ENCODE data around the gene PRM1. TPM values are rescaled to one million over a fixed set of nuclear protein-coding genes. Genes with fewer than 3 reads are reported as not detected.

The PRM1 gene
- total and polyA plus RNA-seq, 8 donors = not detected

DNA sequence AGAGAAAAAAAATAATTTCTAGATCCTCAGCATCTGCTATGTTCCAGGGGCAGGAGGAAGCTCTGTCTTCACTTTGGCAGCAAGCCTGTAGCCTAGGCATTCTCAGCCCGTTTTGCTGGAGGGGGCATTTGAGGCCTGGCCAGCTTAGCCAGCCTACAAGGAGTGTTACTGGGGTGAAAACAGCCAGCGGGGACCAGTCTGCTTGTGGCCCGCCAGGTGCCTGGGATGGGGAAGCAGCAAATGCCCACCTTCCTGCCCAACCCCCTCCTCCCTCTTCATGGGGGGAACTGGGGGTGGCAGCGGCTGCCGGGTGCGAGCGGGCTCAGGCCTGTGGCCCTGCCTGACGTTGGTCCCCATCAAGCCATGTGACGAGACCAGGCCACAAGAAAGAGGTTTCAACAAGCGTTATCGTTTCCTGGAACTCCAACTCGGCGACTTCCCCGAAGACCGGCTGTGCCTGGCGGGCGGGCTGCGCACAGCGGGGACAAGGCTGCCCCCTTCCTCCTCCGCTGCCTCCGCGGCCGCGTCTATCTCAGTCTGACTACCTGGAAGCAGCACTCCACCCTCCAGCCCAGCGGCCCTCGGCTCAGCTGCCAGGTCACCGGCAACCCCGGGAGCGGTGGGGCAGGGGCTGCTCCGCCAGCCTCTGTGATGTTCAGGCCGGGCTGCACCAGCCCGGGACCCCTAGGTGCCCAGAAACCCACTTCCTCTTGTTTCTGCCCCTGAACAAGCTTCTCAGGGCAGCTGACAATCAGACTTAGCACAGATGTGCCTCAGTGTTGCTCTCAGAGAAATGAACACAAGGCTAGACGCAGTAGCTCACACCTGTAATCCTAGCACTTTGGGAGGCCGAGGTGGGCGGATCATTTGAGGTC is 48.0 kb downstream of the PRM1 start:
- TF ChIP-seq POLR2AphosphoS5 (IDR thresholded peaks at IDR 0.05) (peak in 2 of 3 donors; percentile 33 to 44), CTCF (IDR thresholded peaks at IDR 0.05) (no peak)
- 22 to 54% (median 37%) methylated on average over 25 to 35 of the region's 35 CpGs for WGBS, 5 donors
- Histone ChIP-seq H3K27ac (peak overlapping the region; percentile 67 to 77 (median 73)), H3K9me3 (no peaks in the 10 kb centered on the region), H3K27me3 (no peaks in the 10 kb centered on the region), H3K4me3 (no peak overlapping the region), H3K36me3 (no peaks in the 10 kb centered on the region), H3K4me1 (peaks cover 8 to 22% (median 10%) of the 10 kb centered on the region in 4 donors)
- intact Hi-C loops (cut with DNase I; ENCODE audit: low total_unique reads) = no loop called here
- DNase-seq = peak; percentile 64 to 84

- TF ChIP-seq POLR2AphosphoS5 (IDR thresholded peaks at IDR 0.05) = no peak
- TF ChIP-seq CTCF (IDR thresholded peaks at IDR 0.05) = no peak
- TF ChIP-seq POLR2A (IDR thresholded peaks at IDR 0.05) = no peak
- no peak for TF ChIP-seq EP300 (IDR thresholded peaks at IDR 0.05)
- WGBS, 5 donors = 83 to 100% (median 94%) methylated on average over 1 to 2 of the region's 3 CpGs
- no peaks in the 10 kb centered on the region for H3K27me3 ChIP-seq
- peak overlapping the region in 4 of 5 donors; percentile 67 to 77 (median 74) for H3K27ac ChIP-seq
- no peak for DNase-seq
- H3K36me3 ChIP-seq = no peaks in the 10 kb centered on the region
- intact Hi-C loops (cut with DNase I; ENCODE audit: low total_unique reads) = no loop called here
- no peak overlapping the region for H3K4me3 ChIP-seq
- no peaks in the 10 kb centered on the region for H3K9me3 ChIP-seq
- H3K4me1 ChIP-seq = peaks cover 8 to 22% (median 10%) of the 10 kb centered on the region in 4 donors
Measured at GRCh38 chr16:11232302-11232851, 48.8 kb downstream of the PRM1 start.

DNA sequence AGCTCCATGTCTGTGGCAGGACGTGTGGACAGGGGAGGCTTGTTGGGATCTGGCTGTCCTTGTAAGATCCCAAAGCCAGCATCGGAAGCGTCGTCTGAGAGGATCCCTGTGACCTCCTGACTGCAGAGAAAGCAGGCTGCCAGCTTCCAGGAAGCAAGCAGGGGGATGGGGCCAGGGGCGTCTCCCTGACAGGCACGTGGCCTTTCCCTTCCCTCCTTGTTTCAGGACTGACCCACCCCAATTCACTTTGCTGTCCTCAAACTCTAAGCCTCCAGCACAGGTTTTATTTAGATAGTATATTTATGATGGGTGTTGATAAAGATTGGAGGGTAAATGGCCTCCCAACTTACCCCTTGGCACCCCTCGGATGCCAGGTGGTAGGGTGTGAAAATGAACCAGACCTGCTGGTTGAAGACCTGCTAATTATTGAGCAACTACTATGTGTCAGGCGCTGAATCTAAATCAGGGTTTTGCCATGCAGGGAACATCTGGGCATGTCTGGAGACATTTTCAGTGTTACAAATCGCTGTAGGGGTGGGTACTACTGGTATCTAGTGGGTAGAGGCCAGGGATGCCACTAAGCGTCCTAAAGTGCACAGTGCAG is 49.7 kb downstream of the PRM1 start:
- no peak for DNase-seq
- TF ChIP-seq CTCF (IDR thresholded peaks at IDR 0.05) (no peak), POLR2AphosphoS5 (IDR thresholded peaks at IDR 0.05) (no peak), EP300 (IDR thresholded peaks at IDR 0.05) (no peak), POLR2A (IDR thresholded peaks at IDR 0.05) (no peak)
- Histone ChIP-seq H3K36me3 (no peaks in the 10 kb centered on the region), H3K9me3 (no peaks in the 10 kb centered on the region), H3K4me3 (no peak overlapping the region), H3K27me3 (no peaks in the 10 kb centered on the region), H3K4me1 (peaks cover 8 to 22% (median 10%) of the 10 kb centered on the region in 4 donors), H3K27ac (peak overlapping the region in 2 of 5 donors; percentile 1 to 26)
- 80 to 90% (median 86%) methylated on average over 10 of the region's 10 CpGs for WGBS, 5 donors
- intact Hi-C loops (cut with DNase I; ENCODE audit: low total_unique reads) = no loop called here

Small RNA genes lying within 50 kb of the gene (small RNA-seq; reads per million reads assigned to genes)
- 0 reads per million in 4 donors for gene MIR548H2
- 0 reads per million in 4 donors for gene RF00019
- gene RF00554 = 0 reads per million in 4 donors

Other genes starting within 250 kb of the PRM1 start
- gene SOCS1, start 25.1 kb downstream of the PRM1 start, total RNA-seq = 10 to 100 TPM in 3 of 5 donors, 1 to 10 TPM in 2; 4.2 to 45.5 (median 12.1) TPM
- gene SOCS1, start 25.1 kb downstream of the PRM1 start, polyA plus RNA-seq = 10 to 100 TPM in 2 of 3 donors, 1 to 10 TPM in 1; 9.4 to 14.7 (median 11.0) TPM
- gene TNP2, start 12.0 kb downstream of the PRM1 start, total RNA-seq = not detected
- gene TNP2, start 12.0 kb downstream of the PRM1 start, polyA plus RNA-seq = not detected
- gene PRM3, start 7.7 kb downstream of the PRM1 start, total RNA-seq = not detected
- not detected for gene PRM3, start 7.7 kb downstream of the PRM1 start, polyA plus RNA-seq
- not detected for gene PRM2, start 4.8 kb downstream of the PRM1 start, total RNA-seq
- not detected for gene PRM2, start 4.8 kb downstream of the PRM1 start, polyA plus RNA-seq
- gene RMI2, start 64.1 kb upstream of the PRM1 start, total RNA-seq = 10 to 100 TPM in 3 of 5 donors, 1 to 10 TPM in 2; 2.3 to 79.9 (median 10.5) TPM
- gene RMI2, start 64.1 kb upstream of the PRM1 start, polyA plus RNA-seq = 1 to 10 TPM; 6.9 to 9.6 (median 7.0) TPM